Stimulated activated CD8-positive, alpha-beta memory T cell treated with anti-CD3 and anti-CD28 coated beads, Interleukin-15, amount 100 ng/mL, for 48 hours (primary cell): ENCODE data around the gene EEF1AKMT1.
A peak's percentile ranks its signal among the peaks of the same experiment; 100 is the strongest.

Source experiments
- DNase-seq, 2 donors: peaks; one replicate each; pipeline ENCODE4 v3.0.0-alpha.2; 2020; ENCODE audit warnings: low read depth in 2 of 2

Gene EEF1AKMT1

GRCh38 chr13:20719783-20720182 is 54.0 kb downstream of the EEF1AKMT1 start:
- no peak for DNase-seq

GRCh38 chr13:20718958-20719566 is 54.7 kb downstream of the EEF1AKMT1 start:
- no peak for DNase-seq

GRCh38 chr13:20717581-20718542 is 55.9 kb downstream of the EEF1AKMT1 start:
- no peak for DNase-seq

- DNase-seq = no peak
These were observed 56.8 kb downstream of the EEF1AKMT1 start for GRCh38 chr13:20716951-20717350.

- DNase-seq = no peak
These were observed 58.4 kb downstream of the EEF1AKMT1 start for GRCh38 chr13:20715330-20715712.

- no peak for DNase-seq
These were observed 59.0 kb downstream of the EEF1AKMT1 start for GRCh38 chr13:20714563-20715329.

- no peak for DNase-seq
These were observed 59.6 kb downstream of the EEF1AKMT1 start for GRCh38 chr13:20714161-20714560.

- DNase-seq = no peak
These were observed 60.0 kb downstream of the EEF1AKMT1 start for GRCh38 chr13:20713751-20714150.

- DNase-seq = no peak
These were observed 60.8 kb downstream of the EEF1AKMT1 start for GRCh38 chr13:20713014-20713376.

GRCh38 chr13:20711301-20712044 is 62.3 kb downstream of the EEF1AKMT1 start:
- no peak for DNase-seq

- DNase-seq = no peak
These were observed 64.0 kb downstream of the EEF1AKMT1 start for GRCh38 chr13:20709782-20710181.

GRCh38 chr13:20709369-20709768 is 64.4 kb downstream of the EEF1AKMT1 start:
- DNase-seq = no peak

GRCh38 chr13:20708216-20708615 is 65.5 kb downstream of the EEF1AKMT1 start:
- no peak for DNase-seq

- DNase-seq = no peak
These were observed 67.1 kb downstream of the EEF1AKMT1 start for GRCh38 chr13:20706661-20707060.

GRCh38 chr13:20704459-20705069 is 69.2 kb downstream of the EEF1AKMT1 start:
- no peak for DNase-seq

GRCh38 chr13:20703780-20704458 is 69.8 kb downstream of the EEF1AKMT1 start:
- DNase-seq = peak; percentile 57 to 69

GRCh38 chr13:20702915-20703779 is 70.6 kb downstream of the EEF1AKMT1 start, which contains the start of gene IL17D:
TSS of gene IL17D (plus strand) at chr13:20703699. CDS start at chr13:20704002, 303 bp downstream.
- no peak for DNase-seq

- no peak for DNase-seq
These were observed 71.2 kb downstream of the EEF1AKMT1 start for GRCh38 chr13:20702530-20702914.

- DNase-seq = no peak
These were observed 72.3 kb downstream of the EEF1AKMT1 start for GRCh38 chr13:20701461-20701860.

GRCh38 chr13:20700288-20700687 is 73.5 kb downstream of the EEF1AKMT1 start:
- no peak for DNase-seq
